Stimulated activated CD8-positive, alpha-beta memory T cell treated with anti-CD3 and anti-CD28 coated beads, Interleukin-15, amount 100 ng/mL, for 1 hour (primary cell): Measurements from ENCODE around the gene DAGLB.
"Not testable (repeated sequence)": the region's sequence is repeated elsewhere in the genome, so short reads cannot be mapped to it uniquely, and the experiment has no call there.

Source experiments
- DNase-seq: peaks from one replicate; pipeline ENCODE4 v3.0.0-alpha.2; 2020; ENCODE audit warnings: low read depth

Gene DAGLB

GRCh38 chr7:6397759-6398495, 49.8 kb downstream of the DAGLB start:
- not testable (repeated sequence) for DNase-seq

DNA sequence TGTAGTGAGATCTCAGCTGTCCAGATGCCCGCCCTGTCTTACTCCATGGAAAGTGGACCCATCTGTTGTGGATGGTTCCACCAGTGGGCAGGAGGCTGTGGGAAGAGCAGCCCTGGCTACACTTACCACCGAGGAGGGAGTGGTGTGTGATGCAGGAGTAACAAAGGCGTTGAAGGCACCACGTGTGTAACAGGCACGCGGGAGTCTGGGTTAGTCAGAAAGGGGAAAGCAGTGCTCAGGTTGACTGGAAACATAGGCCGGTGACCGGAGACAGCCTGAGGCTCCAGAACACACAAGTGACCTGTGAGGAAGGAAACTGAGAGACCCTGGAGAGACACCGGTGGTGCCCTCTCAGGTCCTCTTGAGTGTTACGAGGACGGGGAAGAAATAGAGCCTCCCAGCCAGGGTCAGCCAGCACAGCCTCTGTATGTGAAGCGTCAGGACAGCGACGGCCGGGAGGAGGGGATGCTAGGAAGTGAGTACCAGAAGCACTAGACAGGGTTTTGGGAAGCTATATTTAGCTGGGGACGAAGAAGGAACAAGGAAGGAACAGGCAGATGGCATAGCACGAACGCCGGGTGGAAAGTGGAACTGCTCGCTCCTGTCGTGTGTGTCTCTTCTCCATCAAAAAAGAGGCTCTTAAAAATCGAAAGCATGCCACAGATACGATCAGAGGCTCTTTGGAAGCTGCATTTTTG, 51.7 kb downstream of the DAGLB start:
- no peak for DNase-seq

GRCh38 chr7:6394114-6394513, 53.6 kb downstream of the DAGLB start:
- no peak for DNase-seq

- DNase-seq = no peak
Observed at GRCh38 chr7:6393667-6394056, 54.1 kb downstream of the DAGLB start.

- DNase-seq = no peak
Observed at GRCh38 chr7:6392712-6393666, 54.8 kb downstream of the DAGLB start.

DNA sequence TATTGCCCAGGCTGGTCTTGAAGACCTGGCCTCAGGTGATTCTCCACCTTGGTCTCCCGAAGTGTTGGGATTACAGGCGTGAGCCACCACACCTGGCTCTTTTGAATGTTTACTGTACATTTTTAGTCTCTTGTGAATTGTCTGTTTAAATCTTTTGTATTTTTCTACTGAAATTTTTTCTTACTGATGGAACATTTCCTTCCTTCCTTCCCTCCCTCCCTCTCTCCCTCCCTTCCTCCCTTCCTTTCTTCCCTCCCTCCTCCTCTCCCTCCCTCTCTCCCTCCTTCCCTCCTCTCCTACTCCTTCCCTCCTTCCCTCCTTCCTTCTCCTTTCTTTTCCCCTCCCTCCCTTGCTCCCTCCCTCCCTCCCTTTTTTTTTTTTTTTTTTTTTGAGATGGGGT, 58.0 kb downstream of the DAGLB start:
- DNase-seq = no peak

DNA sequence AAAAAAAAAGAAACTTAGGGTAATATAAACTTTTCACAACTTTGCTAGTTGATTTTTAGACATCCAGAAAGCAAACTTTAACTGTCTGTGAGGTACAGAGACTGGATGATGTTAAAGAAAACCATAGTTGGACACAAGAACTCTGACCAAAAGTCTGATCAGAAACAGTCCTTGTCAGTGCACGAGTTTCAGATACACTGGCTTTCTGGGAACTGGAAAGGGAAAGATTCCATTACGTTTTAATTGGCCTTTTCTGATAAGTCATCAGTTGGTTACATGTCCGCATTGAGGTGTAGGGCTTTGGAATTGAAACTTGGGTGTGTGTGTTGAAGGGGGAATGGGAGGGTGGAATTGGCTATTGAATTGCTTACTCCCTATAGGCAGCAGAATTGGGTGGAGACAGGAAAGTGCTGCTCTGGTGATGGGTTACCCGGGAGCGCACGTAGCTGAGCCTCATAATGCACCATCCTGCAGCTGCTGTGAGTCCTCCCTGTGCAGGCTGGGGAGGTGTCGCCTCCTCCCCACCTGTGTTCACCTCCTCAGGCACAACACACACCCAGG, 59.9 kb downstream of the DAGLB start:
- no peak for DNase-seq

- no peak for DNase-seq
Observed at GRCh38 chr7:6386779-6387178, 61.0 kb downstream of the DAGLB start.

DNA sequence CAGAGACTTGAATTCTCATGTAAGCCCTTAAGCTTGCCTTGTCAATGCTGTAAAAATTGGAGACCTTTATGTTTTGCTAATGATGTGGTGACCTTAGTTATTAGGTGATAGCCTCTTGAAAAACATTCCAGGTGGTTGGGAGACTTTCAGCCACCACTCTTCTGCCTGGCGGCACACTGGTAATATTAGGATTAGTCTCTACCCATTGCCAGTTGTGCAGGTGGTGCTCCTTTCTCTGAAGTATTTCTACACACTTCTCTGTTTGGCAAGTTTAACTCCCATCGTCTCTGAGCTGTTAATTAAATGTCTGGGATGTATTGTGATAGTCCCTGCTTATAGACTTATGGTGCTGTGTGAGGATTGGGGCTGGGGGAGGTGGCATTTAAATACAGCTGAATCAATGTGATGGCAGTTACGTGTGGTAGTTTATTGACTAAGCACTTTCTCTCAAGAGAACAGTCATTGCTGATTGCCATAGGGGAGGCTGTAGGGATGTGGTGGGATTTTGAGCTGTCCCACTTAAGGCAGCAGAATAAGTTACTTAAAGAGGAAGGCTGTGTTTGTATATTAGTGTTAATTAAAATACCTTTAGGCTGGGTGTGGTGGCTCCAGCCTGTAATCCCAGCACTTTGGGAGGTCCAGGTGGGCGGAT, 61.7 kb downstream of the DAGLB start:
- DNase-seq = no peak

- DNase-seq = no peak
Observed at GRCh38 chr7:6385110-6385781, 62.5 kb downstream of the DAGLB start.

DNA sequence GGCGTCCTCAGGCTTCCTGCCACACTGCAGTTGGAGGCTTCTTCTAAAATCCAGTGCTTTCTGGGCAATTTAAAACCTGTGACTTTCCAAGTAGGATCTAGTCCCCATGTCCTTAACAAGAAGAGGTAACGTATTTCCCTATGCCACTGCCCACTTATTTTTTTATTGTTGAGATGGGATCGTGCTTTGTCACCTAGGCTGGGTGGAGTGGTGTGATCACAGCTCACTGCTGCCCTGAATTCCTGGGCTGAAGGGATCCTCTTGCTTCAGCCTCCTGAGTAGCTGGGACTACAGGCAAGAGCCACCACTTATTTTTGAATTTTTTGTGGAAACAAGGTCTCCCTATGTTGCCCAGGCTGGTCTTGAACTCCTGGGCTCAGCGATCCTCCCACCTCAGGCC, 63.4 kb downstream of the DAGLB start:
- DNase-seq = no peak

- DNase-seq = no peak
Observed at GRCh38 chr7:6382817-6383216, 64.9 kb downstream of the DAGLB start.

DNA sequence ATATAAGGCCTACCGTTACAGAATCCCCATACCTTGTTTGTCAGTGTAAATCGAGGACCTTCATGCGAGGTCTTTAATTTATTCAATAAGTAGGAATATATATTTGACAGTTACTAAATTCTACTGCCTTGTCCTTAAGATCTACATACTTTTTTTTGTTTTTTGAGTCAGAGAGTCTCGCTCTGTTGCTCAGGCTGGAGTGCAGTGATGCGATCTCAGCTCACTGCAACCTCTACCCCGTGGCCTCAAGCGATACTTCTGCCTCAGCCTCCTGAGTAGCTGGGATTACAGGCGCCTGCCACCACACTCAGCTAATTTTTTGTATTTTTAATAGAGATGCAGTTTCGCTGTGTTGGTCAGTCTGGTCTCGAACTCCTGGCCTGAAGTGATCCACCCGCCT, 65.9 kb downstream of the DAGLB start:
- DNase-seq = not testable (repeated sequence)

GRCh38 chr7:6380310-6381095, 67.3 kb downstream of the DAGLB start:
- no peak for DNase-seq

DNA sequence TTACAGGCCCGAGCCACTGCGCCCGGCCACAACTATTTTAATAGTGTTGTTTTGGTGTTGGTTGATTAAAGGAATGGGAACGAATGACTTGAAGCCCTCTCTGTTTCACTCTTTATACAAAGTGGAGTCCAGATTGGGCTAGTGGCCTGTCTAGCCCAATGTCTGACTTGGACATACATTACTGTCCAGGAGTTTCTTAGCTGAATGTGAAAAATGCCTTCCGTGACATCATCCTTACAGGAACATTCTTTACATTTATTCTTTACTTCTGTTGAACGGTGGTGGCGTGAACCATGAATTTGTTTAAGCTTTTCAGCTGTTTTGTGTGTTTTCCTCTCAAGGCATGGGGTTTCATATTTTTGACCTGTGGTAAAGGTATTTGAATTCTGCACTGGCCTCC, 67.9 kb downstream of the DAGLB start:
- no peak for DNase-seq

DNA sequence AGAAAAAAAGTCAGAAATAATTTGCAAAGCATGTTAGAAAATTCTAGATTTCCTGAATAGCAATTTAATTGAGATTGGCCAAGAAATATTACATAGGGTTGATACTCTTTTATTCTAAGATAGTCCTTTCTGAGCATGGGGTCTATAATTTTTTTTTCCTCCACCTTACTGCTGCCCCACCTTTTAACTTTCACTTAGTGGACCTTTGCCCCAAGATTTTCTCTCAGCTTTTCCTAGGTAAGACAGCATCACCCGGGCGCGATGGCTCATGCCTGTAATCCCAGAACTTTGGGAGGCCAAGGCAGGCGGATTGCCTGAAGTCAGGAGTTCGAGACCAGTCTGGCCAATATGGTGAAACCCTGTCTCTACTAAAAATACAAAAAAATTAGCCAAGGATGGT, 69.2 kb downstream of the DAGLB start:
- not testable (repeated sequence) for DNase-seq

- no peak for DNase-seq
Observed at GRCh38 chr7:6376820-6377219, 70.9 kb downstream of the DAGLB start.

DNA sequence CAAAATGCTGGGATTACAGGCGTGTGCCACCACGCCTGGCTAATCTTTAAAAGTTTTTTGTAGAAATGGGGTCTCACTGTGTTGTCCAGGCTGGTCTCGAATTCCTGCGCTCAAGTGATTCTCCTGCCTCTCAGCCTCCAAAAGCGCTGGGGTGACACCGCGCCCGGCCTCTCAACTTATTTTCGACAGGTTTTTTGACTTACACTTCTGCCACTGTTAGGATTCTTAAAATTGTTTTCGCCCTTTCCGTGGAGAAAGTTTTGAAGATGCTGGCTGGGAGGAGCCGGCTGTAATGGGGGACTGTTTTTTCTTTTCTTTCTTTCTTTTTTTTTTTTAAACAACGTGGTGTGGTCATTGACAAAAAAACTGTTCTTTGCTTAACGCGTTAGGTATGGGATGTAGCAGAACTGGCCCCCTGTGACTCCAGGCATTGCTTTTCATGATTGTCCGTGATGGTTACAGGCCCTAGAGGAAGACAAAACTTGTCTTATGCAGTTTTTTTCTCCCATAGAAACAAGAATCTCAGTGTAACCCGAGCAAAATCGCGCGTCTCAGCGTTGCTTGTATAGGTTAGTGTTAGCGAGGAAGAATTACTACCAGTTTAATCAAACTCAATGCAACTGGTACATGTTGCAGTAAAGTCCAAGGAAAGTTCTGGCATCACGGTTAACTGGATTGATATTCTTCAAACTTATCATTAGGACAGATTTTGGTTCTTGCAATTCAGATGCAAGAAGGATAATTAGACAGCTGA, 72.2 kb downstream of the DAGLB start:
- no peak for DNase-seq

DNA sequence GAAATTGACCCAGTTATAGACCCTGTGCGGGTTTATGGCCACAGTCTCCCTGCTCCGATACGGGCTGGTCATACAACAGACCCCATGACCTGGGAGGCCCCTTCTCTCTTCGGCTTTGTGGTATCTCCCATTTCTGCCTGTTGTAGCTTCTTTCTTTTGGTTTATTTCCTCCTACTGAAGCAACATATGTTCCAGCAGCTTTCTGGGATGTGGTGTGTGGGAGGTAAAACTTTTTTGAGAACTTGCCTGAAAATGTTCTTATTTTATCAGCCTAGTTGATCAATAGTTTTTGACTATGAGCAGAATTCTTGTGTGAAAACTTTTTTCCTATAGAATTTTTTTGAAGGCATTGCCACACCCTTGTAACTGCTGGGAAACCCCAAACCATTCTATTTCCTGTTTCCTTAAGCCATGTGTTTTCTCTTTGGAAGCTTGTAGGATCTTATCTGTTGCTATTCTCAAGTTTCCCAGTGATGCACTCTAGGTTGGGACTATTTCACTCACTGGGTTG, 80.0 kb downstream of the DAGLB start:
- no peak for DNase-seq
